ENCODE results near the gene RNU6-7.

RNU6-7 gene

GRCh38 chr14:32205984-32206383, 4.1 kb downstream of the RNU6-7 start:
- H3K9ac ChIP-seq (ENCODE audit: low read length): no peak overlapping the region
- H3K36me3 ChIP-seq (ENCODE audit: insufficient read depth, low read length): no peaks in the 10 kb centered on the region
- peaks cover 10% of the 10 kb centered on the region for H3K4me1 ChIP-seq (ENCODE audit: insufficient read depth, low read length)
- H3K27ac ChIP-seq (ENCODE audit: low read depth, low read length): no peak overlapping the region
- no peak overlapping the region for H3K4me3 ChIP-seq (ENCODE audit: low read depth in 1 of 2, low read length in 2 of 2)
- no peaks in the 10 kb centered on the region for H3K9me3 ChIP-seq (ENCODE audit: low read length)
- no peaks in the 10 kb centered on the region for H3K27me3 ChIP-seq (ENCODE audit: control insufficient read depth in 1 of 2, insufficient read depth in 2 of 2, low read length in 2 of 2)

GRCh38 chr14:32206552-32206951, 4.7 kb downstream of the RNU6-7 start:
- no peaks in the 10 kb centered on the region for H3K36me3 ChIP-seq (ENCODE audit: insufficient read depth, low read length)
- H3K4me3 ChIP-seq (ENCODE audit: low read depth in 1 of 2, low read length in 2 of 2): no peak overlapping the region
- no peaks in the 10 kb centered on the region for H3K9me3 ChIP-seq (ENCODE audit: low read length)
- H3K27ac ChIP-seq (ENCODE audit: low read depth, low read length): no peak overlapping the region
- H3K4me1 ChIP-seq (ENCODE audit: insufficient read depth, low read length): peaks cover 10% of the 10 kb centered on the region
- no peaks in the 10 kb centered on the region for H3K27me3 ChIP-seq (ENCODE audit: control insufficient read depth in 1 of 2, insufficient read depth in 2 of 2, low read length in 2 of 2)
- no peak overlapping the region for H3K9ac ChIP-seq (ENCODE audit: low read length)

GRCh38 chr14:32208490-32208889, 6.6 kb downstream of the RNU6-7 start:
- no peak overlapping the region for H3K4me3 ChIP-seq (ENCODE audit: low read depth in 1 of 2, low read length in 2 of 2)

GRCh38 chr14:32209471-32209870, 7.6 kb downstream of the RNU6-7 start:
- Histone ChIP-seq H3K4me3 (ENCODE audit: low read depth in 1 of 2, low read length in 2 of 2) (no peak overlapping the region), H3K9me3 (ENCODE audit: low read length) (no peaks in the 10 kb centered on the region), H3K27ac (ENCODE audit: low read depth, low read length) (no peak overlapping the region), H3K36me3 (ENCODE audit: insufficient read depth, low read length) (no peaks in the 10 kb centered on the region), H3K4me1 (ENCODE audit: insufficient read depth, low read length) (no peaks in the 10 kb centered on the region), H3K9ac (ENCODE audit: low read length) (no peak overlapping the region), H3K27me3 (ENCODE audit: control insufficient read depth in 1 of 2, insufficient read depth in 2 of 2, low read length in 2 of 2) (no peaks in the 10 kb centered on the region)

More at GRCh38 chr14:32208490-32208889, 6.6 kb downstream of the RNU6-7 start:
- Histone ChIP-seq H3K27me3 (ENCODE audit: control insufficient read depth in 1 of 2, insufficient read depth in 2 of 2, low read length in 2 of 2) (no peaks in the 10 kb centered on the region), H3K4me1 (ENCODE audit: insufficient read depth, low read length) (no peaks in the 10 kb centered on the region), H3K9ac (ENCODE audit: low read length) (no peak overlapping the region), H3K27ac (ENCODE audit: low read depth, low read length) (no peak overlapping the region), H3K36me3 (ENCODE audit: insufficient read depth, low read length) (no peaks in the 10 kb centered on the region), H3K9me3 (ENCODE audit: low read length) (no peaks in the 10 kb centered on the region)

GRCh38 chr14:32211068-32211404, 9.2 kb downstream of the RNU6-7 start:
- Histone ChIP-seq H3K4me3 (ENCODE audit: low read depth in 1 of 2, low read length in 2 of 2) (no peak overlapping the region), H3K27me3 (ENCODE audit: control insufficient read depth in 1 of 2, insufficient read depth in 2 of 2, low read length in 2 of 2) (no peaks in the 10 kb centered on the region), H3K9me3 (ENCODE audit: low read length) (no peaks in the 10 kb centered on the region), H3K36me3 (ENCODE audit: insufficient read depth, low read length) (no peaks in the 10 kb centered on the region), H3K9ac (ENCODE audit: low read length) (no peak overlapping the region), H3K4me1 (ENCODE audit: insufficient read depth, low read length) (no peaks in the 10 kb centered on the region), H3K27ac (ENCODE audit: low read depth, low read length) (no peak overlapping the region)

GRCh38 chr14:32212833-32213232, 11.0 kb downstream of the RNU6-7 start:
- H3K36me3 ChIP-seq (ENCODE audit: insufficient read depth, low read length): no peaks in the 10 kb centered on the region
- no peak overlapping the region for H3K9ac ChIP-seq (ENCODE audit: low read length)

GRCh38 chr14:32217301-32217700, 15.5 kb downstream of the RNU6-7 start:
- H3K27ac ChIP-seq (ENCODE audit: low read depth, low read length): no peak overlapping the region
- H3K27me3 ChIP-seq (ENCODE audit: control insufficient read depth in 1 of 2, insufficient read depth in 2 of 2, low read length in 2 of 2): no peaks in the 10 kb centered on the region
- H3K9me3 ChIP-seq (ENCODE audit: low read length): no peaks in the 10 kb centered on the region
- H3K4me3 ChIP-seq (ENCODE audit: low read depth in 1 of 2, low read length in 2 of 2): no peak overlapping the region
- H3K4me1 ChIP-seq (ENCODE audit: insufficient read depth, low read length): no peaks in the 10 kb centered on the region
- H3K36me3 ChIP-seq (ENCODE audit: insufficient read depth, low read length): no peaks in the 10 kb centered on the region
- H3K9ac ChIP-seq (ENCODE audit: low read length): no peak overlapping the region

More at GRCh38 chr14:32212833-32213232, 11.0 kb downstream of the RNU6-7 start:
- no peak overlapping the region for H3K27ac ChIP-seq (ENCODE audit: low read depth, low read length)
- H3K4me3 ChIP-seq (ENCODE audit: low read depth in 1 of 2, low read length in 2 of 2): no peak overlapping the region
- no peaks in the 10 kb centered on the region for H3K27me3 ChIP-seq (ENCODE audit: control insufficient read depth in 1 of 2, insufficient read depth in 2 of 2, low read length in 2 of 2)
- no peaks in the 10 kb centered on the region for H3K4me1 ChIP-seq (ENCODE audit: insufficient read depth, low read length)
- no peaks in the 10 kb centered on the region for H3K9me3 ChIP-seq (ENCODE audit: low read length)

GRCh38 chr14:32224737-32225377, 23.0 kb downstream of the RNU6-7 start:
- no peak overlapping the region for H3K27ac ChIP-seq (ENCODE audit: low read depth, low read length)

GRCh38 chr14:32225378-32225920, 23.6 kb downstream of the RNU6-7 start:
- peak overlapping the region; percentile 4 for H3K9ac ChIP-seq (ENCODE audit: low read length)
- no peaks in the 10 kb centered on the region for H3K27me3 ChIP-seq (ENCODE audit: control insufficient read depth in 1 of 2, insufficient read depth in 2 of 2, low read length in 2 of 2)
- no peak overlapping the region for H3K4me3 ChIP-seq (ENCODE audit: low read depth in 1 of 2, low read length in 2 of 2)
- no peaks in the 10 kb centered on the region for H3K36me3 ChIP-seq (ENCODE audit: insufficient read depth, low read length)
- H3K27ac ChIP-seq (ENCODE audit: low read depth, low read length): no peak overlapping the region
- H3K4me1 ChIP-seq (ENCODE audit: insufficient read depth, low read length): peaks cover 12% of the 10 kb centered on the region
- no peaks in the 10 kb centered on the region for H3K9me3 ChIP-seq (ENCODE audit: low read length)

More at GRCh38 chr14:32224737-32225377, 23.0 kb downstream of the RNU6-7 start:
- H3K4me3 ChIP-seq (ENCODE audit: low read depth in 1 of 2, low read length in 2 of 2): no peak overlapping the region
- no peaks in the 10 kb centered on the region for H3K9me3 ChIP-seq (ENCODE audit: low read length)
- H3K36me3 ChIP-seq (ENCODE audit: insufficient read depth, low read length): no peaks in the 10 kb centered on the region
- H3K27me3 ChIP-seq (ENCODE audit: control insufficient read depth in 1 of 2, insufficient read depth in 2 of 2, low read length in 2 of 2): no peaks in the 10 kb centered on the region
- peaks cover 6% of the 10 kb centered on the region for H3K4me1 ChIP-seq (ENCODE audit: insufficient read depth, low read length)
- H3K9ac ChIP-seq (ENCODE audit: low read length): peak overlapping the region; percentile 4

- H3K27ac ChIP-seq (ENCODE audit: low read depth, low read length): no peak overlapping the region
Measured at GRCh38 chr14:32226056-32226455, 24.2 kb downstream of the RNU6-7 start.

GRCh38 chr14:32230181-32230580, 28.3 kb downstream of the RNU6-7 start:
- H3K9ac ChIP-seq (ENCODE audit: low read length): no peak overlapping the region
- no peaks in the 10 kb centered on the region for H3K36me3 ChIP-seq (ENCODE audit: insufficient read depth, low read length)
- no peak overlapping the region for H3K27ac ChIP-seq (ENCODE audit: low read depth, low read length)
- peaks cover 26% of the 10 kb centered on the region for H3K4me1 ChIP-seq (ENCODE audit: insufficient read depth, low read length)
- no peaks in the 10 kb centered on the region for H3K9me3 ChIP-seq (ENCODE audit: low read length)
- no peak overlapping the region for H3K4me3 ChIP-seq (ENCODE audit: low read depth in 1 of 2, low read length in 2 of 2)
- no peaks in the 10 kb centered on the region for H3K27me3 ChIP-seq (ENCODE audit: control insufficient read depth in 1 of 2, insufficient read depth in 2 of 2, low read length in 2 of 2)

More at GRCh38 chr14:32226056-32226455, 24.2 kb downstream of the RNU6-7 start:
- H3K27me3 ChIP-seq (ENCODE audit: control insufficient read depth in 1 of 2, insufficient read depth in 2 of 2, low read length in 2 of 2): no peaks in the 10 kb centered on the region
- H3K36me3 ChIP-seq (ENCODE audit: insufficient read depth, low read length): no peaks in the 10 kb centered on the region
- H3K9ac ChIP-seq (ENCODE audit: low read length): no peak overlapping the region
- H3K4me3 ChIP-seq (ENCODE audit: low read depth in 1 of 2, low read length in 2 of 2): no peak overlapping the region
- H3K4me1 ChIP-seq (ENCODE audit: insufficient read depth, low read length): peaks cover 18% of the 10 kb centered on the region
- H3K9me3 ChIP-seq (ENCODE audit: low read length): no peaks in the 10 kb centered on the region

- Histone ChIP-seq H3K27ac (ENCODE audit: low read depth, low read length) (peak overlapping the region; percentile 12), H3K4me1 (ENCODE audit: insufficient read depth, low read length) (peaks cover 26% of the 10 kb centered on the region), H3K36me3 (ENCODE audit: insufficient read depth, low read length) (no peaks in the 10 kb centered on the region), H3K9me3 (ENCODE audit: low read length) (no peaks in the 10 kb centered on the region), H3K9ac (ENCODE audit: low read length) (no peak overlapping the region), H3K27me3 (ENCODE audit: control insufficient read depth in 1 of 2, insufficient read depth in 2 of 2, low read length in 2 of 2) (no peaks in the 10 kb centered on the region), H3K4me3 (ENCODE audit: low read depth in 1 of 2, low read length in 2 of 2) (no peak overlapping the region)
Measured at GRCh38 chr14:32230695-32231280, 28.9 kb downstream of the RNU6-7 start.

Measured in muscle layer of colon (tissue), 2 donors.